PC-9 (cell line): ENCODE results near the gene SLCO1B1.

Source experiments
- EZH2 ChIP-seq: fragments of 200-600 bp; sonication (generic); IDR thresholded peaks from 2 replicates; pipeline ENCODE4 v1.8.0; 2017; ENCODE audit warnings: antibody characterized with exemption, low read depth
- TF ChIP-seq, protein P1 (sequence below): fragments of 200-600 bp; sonication (generic); conservative IDR thresholded peaks from 2 replicates; pipeline ENCODE4 v1.6.1; 2017; ENCODE audit warnings: mixed run types, antibody characterized with exemption, mild to moderate bottlenecking, moderate library complexity

DNA sequence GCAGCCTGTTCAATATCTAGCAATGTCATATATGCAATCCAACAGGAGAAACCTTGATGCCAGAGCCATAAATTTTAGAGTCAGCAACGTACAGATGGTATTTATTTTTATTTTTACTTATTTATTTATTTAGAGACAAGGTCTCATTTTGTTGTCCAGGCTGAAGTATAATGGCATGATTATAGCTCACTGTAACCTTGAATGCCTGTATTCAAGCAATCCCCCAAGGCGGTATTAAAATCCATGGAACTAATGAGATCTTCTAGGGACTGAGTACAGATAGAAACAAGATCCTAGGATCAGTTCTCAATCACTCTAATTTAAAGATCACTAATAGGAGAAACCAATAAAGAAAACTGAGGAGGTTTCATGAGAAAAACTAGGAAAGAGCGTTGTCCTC lies 89.3 kb downstream of the SLCO1B1 start:
- TF ChIP-seq, protein P1, sequence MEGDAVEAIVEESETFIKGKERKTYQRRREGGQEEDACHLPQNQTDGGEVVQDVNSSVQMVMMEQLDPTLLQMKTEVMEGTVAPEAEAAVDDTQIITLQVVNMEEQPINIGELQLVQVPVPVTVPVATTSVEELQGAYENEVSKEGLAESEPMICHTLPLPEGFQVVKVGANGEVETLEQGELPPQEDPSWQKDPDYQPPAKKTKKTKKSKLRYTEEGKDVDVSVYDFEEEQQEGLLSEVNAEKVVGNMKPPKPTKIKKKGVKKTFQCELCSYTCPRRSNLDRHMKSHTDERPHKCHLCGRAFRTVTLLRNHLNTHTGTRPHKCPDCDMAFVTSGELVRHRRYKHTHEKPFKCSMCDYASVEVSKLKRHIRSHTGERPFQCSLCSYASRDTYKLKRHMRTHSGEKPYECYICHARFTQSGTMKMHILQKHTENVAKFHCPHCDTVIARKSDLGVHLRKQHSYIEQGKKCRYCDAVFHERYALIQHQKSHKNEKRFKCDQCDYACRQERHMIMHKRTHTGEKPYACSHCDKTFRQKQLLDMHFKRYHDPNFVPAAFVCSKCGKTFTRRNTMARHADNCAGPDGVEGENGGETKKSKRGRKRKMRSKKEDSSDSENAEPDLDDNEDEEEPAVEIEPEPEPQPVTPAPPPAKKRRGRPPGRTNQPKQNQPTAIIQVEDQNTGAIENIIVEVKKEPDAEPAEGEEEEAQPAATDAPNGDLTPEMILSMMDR, result no peak
- TF ChIP-seq EZH2, result no peak
